NCI-H2107 treated with DMSO at 0.1 percent for 48 hours (cell line): ENCODE measurements around the gene SPDYE9.
"Not testable (repeated sequence)": the region's sequence is repeated elsewhere in the genome, so short reads cannot be mapped to it uniquely, and the experiment has no call there.

Experiments
- DNase-seq: peaks from one replicate; lab custom pipeline; 2025; ENCODE audit not compliant: unreplicated experiment; lab: John Stamatoyannopoulos, UW

The SPDYE9 gene

GRCh38 chr7:73085938-73086337 is at the start of gene SPDYE9:
TSS of gene SPDYE9 (minus strand) at chr7:73086038. CDS start at chr7:73084238, 1,800 bp downstream.
- not testable (repeated sequence) for DNase-seq

DNA sequence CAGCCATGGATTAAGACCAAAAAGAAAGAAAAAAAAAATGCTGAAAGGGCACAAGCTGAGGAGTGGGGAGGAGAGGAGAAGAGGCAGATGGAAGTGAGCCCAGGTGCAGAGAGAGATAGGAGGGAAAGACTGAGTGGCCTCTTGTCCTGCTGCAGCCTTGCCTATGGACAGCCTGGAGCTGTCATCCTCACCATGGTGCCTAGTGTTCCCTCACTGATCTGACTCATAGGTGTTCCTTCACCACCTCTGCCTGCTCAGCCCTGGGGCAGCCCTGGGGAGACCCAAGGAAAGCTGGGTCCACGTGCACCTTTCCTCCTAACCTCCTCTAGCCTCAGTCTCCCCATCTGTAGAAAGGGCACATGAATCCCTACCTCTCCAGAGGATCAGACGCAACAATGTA is 49.0 kb upstream of the SPDYE9 start:
- not testable (repeated sequence) for DNase-seq

GRCh38 chr7:73132651-73133217 is 46.9 kb upstream of the SPDYE9 start:
- not testable (repeated sequence) for DNase-seq

DNA sequence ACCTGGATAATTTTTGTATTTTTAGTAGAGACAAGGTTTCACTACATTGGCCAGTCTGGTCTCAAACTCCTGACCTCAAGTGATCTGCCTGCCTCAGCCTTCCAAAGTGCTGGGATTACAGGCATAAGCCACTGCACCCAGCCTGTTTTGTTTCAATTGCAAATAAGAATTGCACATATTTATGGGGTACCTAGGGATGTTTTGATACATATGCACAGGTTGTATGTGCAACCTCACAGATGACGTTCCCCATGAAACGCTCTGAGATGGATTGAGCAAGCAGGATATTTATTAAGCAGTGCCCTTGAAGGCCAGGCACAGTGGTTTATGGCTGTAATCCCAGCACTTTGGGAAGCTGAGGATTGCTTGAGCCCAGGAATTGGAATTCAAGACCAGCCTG is 44.8 kb upstream of the SPDYE9 start:
- DNase-seq: not testable (repeated sequence)

DNA sequence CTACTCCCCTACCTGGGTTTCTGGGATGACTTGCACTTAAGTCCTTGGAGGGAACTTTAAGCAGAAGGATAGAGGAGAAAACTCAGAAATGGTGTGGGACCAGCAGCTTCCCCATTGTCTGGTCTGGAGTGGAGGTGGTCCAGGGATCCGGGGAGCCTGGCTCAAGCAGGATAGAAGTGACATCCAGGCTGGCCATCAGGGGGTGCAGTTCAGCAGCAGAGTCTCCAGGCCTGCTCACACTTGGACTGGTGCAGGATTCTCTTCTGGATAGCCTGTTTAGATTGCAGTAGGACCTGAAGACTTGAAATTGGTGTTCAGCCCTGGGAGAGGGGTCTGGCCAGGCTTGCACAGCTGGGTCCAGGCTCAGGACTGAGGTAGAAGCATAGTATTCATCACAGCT is 38.3 kb upstream of the SPDYE9 start:
- DNase-seq: not testable (repeated sequence)

DNA sequence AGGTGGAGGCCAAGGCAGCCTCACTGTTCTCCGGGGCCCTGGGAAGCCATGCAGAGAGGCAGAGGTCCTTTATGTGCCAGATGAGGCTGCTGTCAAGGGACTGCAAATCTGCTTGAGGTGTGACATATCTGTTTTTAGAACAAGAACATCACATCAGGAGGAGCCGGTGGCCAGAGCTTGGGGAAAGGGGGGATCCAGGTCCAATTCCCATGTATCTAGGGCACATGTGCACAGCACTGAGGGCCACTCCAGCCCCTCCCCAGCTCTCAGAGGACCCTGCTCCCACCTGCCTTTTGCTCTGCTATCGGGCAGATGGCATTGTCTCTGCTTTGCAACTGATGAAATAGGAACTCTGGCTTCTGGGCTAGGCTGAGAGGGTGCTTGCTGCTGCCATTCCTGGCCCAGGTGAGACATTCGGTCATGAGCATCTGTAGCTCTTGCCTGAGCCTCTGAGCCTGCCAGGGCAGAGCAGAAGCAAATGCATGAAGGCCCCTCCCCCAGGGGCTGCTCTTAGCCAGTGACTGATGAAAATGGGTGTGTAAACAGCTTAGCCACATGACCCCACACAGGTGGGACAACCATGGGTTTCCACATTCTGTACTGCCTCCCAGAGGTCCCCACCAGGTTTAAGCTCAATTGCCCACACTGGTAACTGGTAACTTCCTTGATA is 37.1 kb upstream of the SPDYE9 start:
- DNase-seq: not testable (repeated sequence)

DNA sequence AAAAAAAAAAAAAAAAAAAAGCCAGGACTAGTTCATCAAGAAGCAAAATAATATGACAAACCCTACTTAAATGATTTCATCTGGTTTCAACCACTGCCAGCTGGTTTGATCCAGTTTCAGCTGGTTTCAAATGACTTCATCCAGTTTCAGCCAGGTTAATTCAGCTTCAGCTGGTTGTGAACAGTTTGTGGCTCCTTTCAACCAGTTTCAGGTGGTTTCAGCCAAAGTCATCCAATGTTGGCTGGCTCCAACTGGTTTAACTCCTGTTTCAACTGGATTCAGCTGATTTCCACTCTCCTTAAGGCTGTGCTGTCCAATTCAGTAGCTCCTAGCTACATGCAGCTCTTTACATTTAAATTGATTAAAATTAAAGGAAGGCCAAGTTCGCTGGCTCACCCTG is 32.3 kb upstream of the SPDYE9 start:
- not testable (repeated sequence) for DNase-seq

- DNase-seq: not testable (repeated sequence)
These were observed 28.0 kb downstream of the SPDYE9 start, which contains the start of gene SPDYE11 for GRCh38 chr7:73057811-73058210. TSS of gene SPDYE11 (minus strand) at chr7:73057911. CDS start at chr7:73056111, 1,800 bp downstream.

DNA sequence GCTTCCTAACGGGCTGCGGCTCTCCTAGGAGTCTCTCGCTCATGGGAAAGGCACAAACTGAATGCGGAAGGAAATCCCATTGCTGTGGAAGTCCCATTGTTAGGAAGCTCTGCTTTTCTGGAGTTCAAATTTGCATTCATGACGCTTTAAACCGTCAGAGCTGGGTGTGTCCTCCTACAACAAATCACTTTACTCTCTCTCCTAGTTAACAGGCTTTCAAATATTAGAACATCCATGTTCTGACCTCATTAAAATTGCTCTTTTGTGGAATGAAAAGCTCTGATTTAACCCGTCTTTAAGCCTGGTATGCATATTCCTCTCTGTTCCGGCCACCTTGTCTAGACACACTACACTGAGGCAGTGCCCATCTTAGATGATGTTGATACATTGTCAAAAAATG is 56.2 kb downstream of the SPDYE9 start, which contains the start of gene SPDYE8:
SPDYE8 (minus strand) TSS at position 101 of the 400 bp plus-strand sequence. CDS start 1,800 bp downstream, outside the sequence.
- not testable (repeated sequence) for DNase-seq
